Stimulated activated CD4-positive, alpha-beta T cell treated with anti-CD3 and anti-CD28 coated beads, TNF-alpha, amount 100 ng/mL, for 1 hour (primary cell): ENCODE results near the gene EPHB2.
"Not testable (repeated sequence)": the region's sequence is repeated elsewhere in the genome, so short reads cannot be mapped to it uniquely, and the experiment has no call there.

Experiments
- DNase-seq, 3 donors: peaks; one replicate each; pipeline ENCODE4 v3.0.0-alpha.2; 2020; ENCODE audit warnings: low read depth in 3 of 3, low spot score in 1 of 3

Gene EPHB2

GRCh38 chr1:22710701-22711049 lies at the start of gene EPHB2:
Gene EPHB2 (plus strand): TSS chr1:22710839. CDS start chr1:22710983, 144 bp downstream.
- peak in 1 of 3 donors; percentile 10 for DNase-seq

- DNase-seq = no peak
These were observed 48.8 kb upstream of the EPHB2 start for GRCh38 chr1:22661880-22662279.

GRCh38 chr1:22662318-22662717 lies 48.3 kb upstream of the EPHB2 start:
- DNase-seq = no peak

- no peak for DNase-seq
These were observed 47.6 kb upstream of the EPHB2 start for GRCh38 chr1:22662986-22663408.

GRCh38 chr1:22665752-22666151 lies 44.9 kb upstream of the EPHB2 start:
- no peak for DNase-seq

- no peak for DNase-seq
These were observed 44.2 kb upstream of the EPHB2 start for GRCh38 chr1:22666412-22666811.

GRCh38 chr1:22668840-22669239 lies 41.8 kb upstream of the EPHB2 start:
- DNase-seq = not testable (repeated sequence)

GRCh38 chr1:22670352-22670975 lies 40.2 kb upstream of the EPHB2 start:
- no peak for DNase-seq

- no peak for DNase-seq
These were observed 38.6 kb upstream of the EPHB2 start for GRCh38 chr1:22671999-22672398.

- DNase-seq = no peak
These were observed 36.9 kb upstream of the EPHB2 start for GRCh38 chr1:22673486-22674409.

GRCh38 chr1:22674410-22674749 lies 36.3 kb upstream of the EPHB2 start:
- DNase-seq = no peak

GRCh38 chr1:22676151-22676550 lies 34.5 kb upstream of the EPHB2 start:
- not testable (repeated sequence) for DNase-seq

- DNase-seq = no peak
These were observed 33.6 kb upstream of the EPHB2 start for GRCh38 chr1:22676916-22677583.

- no peak for DNase-seq
These were observed 32.4 kb upstream of the EPHB2 start for GRCh38 chr1:22677931-22678896.

- no peak for DNase-seq
These were observed 29.9 kb upstream of the EPHB2 start for GRCh38 chr1:22680726-22681125.

GRCh38 chr1:22681556-22682276 lies 28.9 kb upstream of the EPHB2 start:
- no peak for DNase-seq

GRCh38 chr1:22683547-22683946 lies 27.1 kb upstream of the EPHB2 start:
- DNase-seq = no peak

- DNase-seq = no peak
These were observed 25.0 kb upstream of the EPHB2 start for GRCh38 chr1:22685591-22686059.

GRCh38 chr1:22687191-22687590 lies 23.4 kb upstream of the EPHB2 start:
- DNase-seq = no peak

GRCh38 chr1:22688466-22688865 lies 22.2 kb upstream of the EPHB2 start:
- no peak for DNase-seq
